KMS-11 (cell line): ENCODE results near the gene ADAMTS2.

Experiments
- H2AFZ ChIP-seq: fragments of 200-600 bp; sonication (generic); 2 replicates; pipeline ENCODE4 v1.6.1; 2016; ENCODE audit warnings: antibody characterized with exemption, mixed run types, low read depth
- H3K27ac ChIP-seq: fragments of 200-600 bp; sonication (generic); 2 replicates; pipeline ENCODE4 v1.6.1; 2016; ENCODE audit warnings: mild to moderate bottlenecking, mixed run types
- H3K27me3 ChIP-seq: fragments of 200-600 bp; sonication (generic); 2 replicates; pipeline ENCODE4 v1.6.1; 2017; ENCODE audit warnings: mild to moderate bottlenecking, low read depth, mixed run types, moderate library complexity; ENCODE audit not compliant: insufficient read depth
- H3K36me3 ChIP-seq: fragments of 200-600 bp; sonication (generic); 2 replicates; pipeline ENCODE4 v1.6.1; 2017; ENCODE audit warnings: mild to moderate bottlenecking, mixed run types; ENCODE audit not compliant: insufficient read depth
- H3K4me1 ChIP-seq: fragments of 200-600 bp; sonication (generic); 2 replicates; pipeline ENCODE4 v1.6.1; 2016; ENCODE audit warnings: mild to moderate bottlenecking, low read depth, mixed run types; ENCODE audit not compliant: poor library complexity, severe bottlenecking
- H3K4me2 ChIP-seq: fragments of 200-600 bp; sonication (generic); 2 replicates; pipeline ENCODE4 v1.7.0; 2016; ENCODE audit warnings: mild to moderate bottlenecking, mixed run types
- H3K4me3 ChIP-seq: fragments of 200-600 bp; sonication (generic); IDR thresholded peaks from 2 replicates; pipeline ENCODE4 v1.6.1; 2017; ENCODE audit warnings: low read depth, low read length, mixed read lengths; ENCODE audit not compliant: insufficient read depth
- H3K79me2 ChIP-seq: fragments of 200-600 bp; sonication (generic); 2 replicates; pipeline ENCODE4 v1.6.1; 2016; ENCODE audit warnings: low read depth, mixed run types; ENCODE audit not compliant: insufficient read depth
- H3K9ac ChIP-seq: fragments of 200-600 bp; sonication (generic); 2 replicates; pipeline ENCODE4 v1.6.1; 2016; ENCODE audit warnings: mild to moderate bottlenecking, mixed run types
- H4K20me1 ChIP-seq: fragments of 200-600 bp; sonication (generic); 2 replicates; pipeline ENCODE4 v1.6.1; 2016; ENCODE audit warnings: mild to moderate bottlenecking, mixed run types; ENCODE audit not compliant: insufficient read depth
- CTCF ChIP-seq: fragments of 200-600 bp; sonication (generic); conservative IDR thresholded peaks from 2 replicates; pipeline ENCODE4 v1.6.1; 2017; ENCODE audit warnings: low read depth, mild to moderate bottlenecking, antibody characterized with exemption, low read length, moderate library complexity, mixed read lengths

Gene ADAMTS2

GRCh38 chr5:179339996-179340395 is 5.3 kb downstream of the ADAMTS2 start:
- Histone ChIP-seq H3K27me3 (no peaks in the 10 kb centered on the region; the same call in 1 of the 2 replicates), H3K9ac (no peak overlapping the region), H2AFZ (no peak overlapping the region), H3K79me2 (no peaks in the 10 kb centered on the region), H3K4me3 (no peak overlapping the region), H3K27ac (no peak overlapping the region), H3K4me2 (no peak overlapping the region), H3K36me3 (no peaks in the 10 kb centered on the region), H4K20me1 (no peaks in the 10 kb centered on the region), H3K4me1 (no peaks in the 10 kb centered on the region)
- TF ChIP-seq CTCF, result no peak

DNA sequence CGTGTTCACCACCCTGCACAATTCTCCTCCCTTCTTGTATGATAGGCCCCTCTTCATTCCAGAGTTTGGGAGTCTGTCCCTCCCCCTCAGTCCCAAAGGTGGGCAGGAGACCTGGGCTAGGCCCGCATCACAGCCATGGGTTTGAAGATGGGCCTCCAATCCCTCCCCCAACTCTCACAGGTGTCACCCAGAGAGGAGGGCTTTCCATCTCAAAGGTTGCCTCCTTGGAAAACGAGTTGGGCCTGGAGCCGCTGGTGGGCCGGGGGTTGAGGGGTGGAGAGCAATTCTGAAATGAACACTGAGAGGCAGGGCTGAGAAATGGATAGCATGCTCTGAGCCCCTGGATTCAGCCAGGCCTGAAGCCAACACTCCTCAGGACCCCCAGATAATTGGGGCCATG is 6.2 kb downstream of the ADAMTS2 start:
- no peaks in the 10 kb centered on the region for H3K4me1 ChIP-seq
- no peaks in the 10 kb centered on the region for H3K79me2 ChIP-seq
- no peak overlapping the region for H3K9ac ChIP-seq
- no peak overlapping the region for H3K4me3 ChIP-seq
- H4K20me1 ChIP-seq, result no peaks in the 10 kb centered on the region
- no peaks in the 10 kb centered on the region for H3K36me3 ChIP-seq
- TF ChIP-seq CTCF, result no peak
- H2AFZ ChIP-seq, result no peak overlapping the region
- no peak overlapping the region for H3K4me2 ChIP-seq
- H3K27ac ChIP-seq, result no peak overlapping the region
- no peaks in the 10 kb centered on the region; the same call in 1 of the 2 replicates for H3K27me3 ChIP-seq

GRCh38 chr5:179337796-179338676 is 7.2 kb downstream of the ADAMTS2 start:
- H2AFZ ChIP-seq, result no peak overlapping the region
- H3K4me1 ChIP-seq, result no peaks in the 10 kb centered on the region
- H3K27me3 ChIP-seq, result no peaks in the 10 kb centered on the region; the same call in 1 of the 2 replicates
- H3K9ac ChIP-seq, result no peak overlapping the region
- TF ChIP-seq CTCF, result no peak
- no peaks in the 10 kb centered on the region for H3K36me3 ChIP-seq
- H4K20me1 ChIP-seq, result no peaks in the 10 kb centered on the region
- no peaks in the 10 kb centered on the region for H3K79me2 ChIP-seq
- H3K4me3 ChIP-seq, result no peak overlapping the region
- no peak overlapping the region for H3K4me2 ChIP-seq
- H3K27ac ChIP-seq, result no peak overlapping the region

DNA sequence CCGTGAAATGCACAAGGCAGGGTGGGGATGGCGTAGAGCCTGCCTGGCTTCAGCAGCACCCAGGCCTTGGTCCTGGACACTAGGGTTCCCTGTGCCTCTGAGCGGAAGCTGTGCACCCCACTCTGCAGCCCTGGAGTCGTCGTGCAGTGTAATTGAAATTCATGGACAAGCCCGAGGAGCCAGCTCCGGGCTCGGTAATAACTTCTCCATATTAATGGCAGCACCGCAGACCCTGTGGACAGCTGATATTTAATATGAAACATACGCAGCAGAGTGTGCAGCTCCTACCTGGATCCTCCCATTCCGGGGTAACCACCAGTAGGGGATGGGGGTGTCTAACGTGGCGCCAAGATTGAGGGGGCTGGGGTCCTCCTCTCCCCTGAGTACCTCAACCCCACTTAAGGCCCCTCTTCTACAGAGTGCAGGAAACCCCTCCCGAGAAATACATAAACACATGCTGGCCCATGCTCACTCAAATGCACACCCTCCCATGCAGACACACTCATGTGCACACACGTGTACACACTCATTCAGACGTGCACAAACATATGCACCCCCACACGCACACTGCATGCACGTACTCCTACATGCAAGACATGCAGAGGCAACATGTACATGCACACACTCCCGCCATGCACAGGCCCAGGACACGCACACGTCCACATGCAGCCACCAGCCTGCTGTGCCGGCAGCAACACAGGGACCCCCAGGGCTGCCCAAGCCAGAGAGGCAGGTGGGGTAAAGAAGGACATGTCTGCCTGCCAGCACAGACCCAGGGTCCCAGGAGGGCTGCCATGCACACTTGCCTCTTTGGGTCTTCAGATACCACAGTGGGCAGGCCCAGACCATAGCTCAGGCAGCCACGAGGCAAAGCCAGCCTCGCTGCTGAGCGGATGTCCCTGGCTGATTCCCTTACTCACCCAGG is 8.1 kb downstream of the ADAMTS2 start:
- Histone ChIP-seq H3K79me2 (no peaks in the 10 kb centered on the region), H3K27ac (no peak overlapping the region), H2AFZ (no peak overlapping the region), H3K4me3 (no peak overlapping the region), H3K4me1 (no peaks in the 10 kb centered on the region), H4K20me1 (no peaks in the 10 kb centered on the region), H3K9ac (no peak overlapping the region), H3K27me3 (no peaks in the 10 kb centered on the region; the same call in 1 of the 2 replicates), H3K4me2 (no peak overlapping the region), H3K36me3 (no peaks in the 10 kb centered on the region)
- no peak for TF ChIP-seq CTCF
